Endothelial cell of umbilical vein (primary cell): ENCODE measurements around the gene POLR2J.

Experiments used
- EZH2 ChIP-seq: IDR thresholded peaks from 2 replicates; pipeline ENCODE4 v1.6.1; 2012; ENCODE audit warnings: borderline replicate concordance, low read depth, mild to moderate bottlenecking, moderate library complexity, low read length, inconsistent platforms; ENCODE audit not compliant: severe bottlenecking
- FOS ChIP-seq: IDR thresholded peaks from 2 replicates; pipeline ENCODE4 v1.6.1; 2011; ENCODE audit warnings: mild to moderate bottlenecking, low read length, moderate library complexity, borderline replicate concordance; ENCODE audit not compliant: insufficient read depth
- JUN ChIP-seq: IDR thresholded peaks from 2 replicates; pipeline ENCODE4 v1.6.1; 2011; ENCODE audit warnings: borderline replicate concordance, low read depth; ENCODE audit not compliant: insufficient read length, insufficient read depth
- POLR2A ChIP-seq: IDR thresholded peaks from 2 replicates; pipeline ENCODE4 v1.6.1; 2012; ENCODE audit warnings: low read depth, mild to moderate bottlenecking, control low read depth, low read length
- POLR2AphosphoS5 ChIP-seq: IDR thresholded peaks from 2 replicates; pipeline ENCODE4 v1.6.1; 2012; ENCODE audit warnings: low read depth, mild to moderate bottlenecking, control low read depth, low read length, moderate library complexity; ENCODE audit not compliant: insufficient read depth
- TF ChIP-seq, protein P1 (sequence below), 2 donors: IDR thresholded peaks; 1 replicate in 1 of 2; 2 replicates in 1 of 2; pipeline ENCODE4 v1.5.1; 2011; ENCODE audit warnings: low read length in 2 of 2, mild to moderate bottlenecking in 2 of 2, moderate library complexity in 2 of 2, control low read depth in 1 of 2, inconsistent platforms in 1 of 2, low read depth in 1 of 2; ENCODE audit not compliant: insufficient read depth in 1 of 2; ENCODE audit errors: extremely low read depth in 1 of 2
- TF ChIP-seq, protein P2 (sequence below): IDR thresholded peaks from 2 replicates; pipeline ENCODE4 v1.6.1; 2011; ENCODE audit not compliant: insufficient read depth, insufficient read length

- TF ChIP-seq, protein P1, sequence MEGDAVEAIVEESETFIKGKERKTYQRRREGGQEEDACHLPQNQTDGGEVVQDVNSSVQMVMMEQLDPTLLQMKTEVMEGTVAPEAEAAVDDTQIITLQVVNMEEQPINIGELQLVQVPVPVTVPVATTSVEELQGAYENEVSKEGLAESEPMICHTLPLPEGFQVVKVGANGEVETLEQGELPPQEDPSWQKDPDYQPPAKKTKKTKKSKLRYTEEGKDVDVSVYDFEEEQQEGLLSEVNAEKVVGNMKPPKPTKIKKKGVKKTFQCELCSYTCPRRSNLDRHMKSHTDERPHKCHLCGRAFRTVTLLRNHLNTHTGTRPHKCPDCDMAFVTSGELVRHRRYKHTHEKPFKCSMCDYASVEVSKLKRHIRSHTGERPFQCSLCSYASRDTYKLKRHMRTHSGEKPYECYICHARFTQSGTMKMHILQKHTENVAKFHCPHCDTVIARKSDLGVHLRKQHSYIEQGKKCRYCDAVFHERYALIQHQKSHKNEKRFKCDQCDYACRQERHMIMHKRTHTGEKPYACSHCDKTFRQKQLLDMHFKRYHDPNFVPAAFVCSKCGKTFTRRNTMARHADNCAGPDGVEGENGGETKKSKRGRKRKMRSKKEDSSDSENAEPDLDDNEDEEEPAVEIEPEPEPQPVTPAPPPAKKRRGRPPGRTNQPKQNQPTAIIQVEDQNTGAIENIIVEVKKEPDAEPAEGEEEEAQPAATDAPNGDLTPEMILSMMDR (IDR thresholded peaks at IDR 0.05; ENCODE audit: extremely low read depth in 1 of 2, insufficient read depth in 1 of 2, low read depth in 1 of 2, low read length in 2 of 2) = no peak
- no peak for TF ChIP-seq POLR2A
- TF ChIP-seq EZH2 = no peak
- TF ChIP-seq, protein P2, sequence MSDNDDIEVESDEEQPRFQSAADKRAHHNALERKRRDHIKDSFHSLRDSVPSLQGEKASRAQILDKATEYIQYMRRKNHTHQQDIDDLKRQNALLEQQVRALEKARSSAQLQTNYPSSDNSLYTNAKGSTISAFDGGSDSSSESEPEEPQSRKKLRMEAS = no peak
- no peak for TF ChIP-seq JUN
- no peak for TF ChIP-seq POLR2AphosphoS5
- TF ChIP-seq FOS = no peak
Observed at GRCh38 chr7:102426268-102427018, 52.3 kb downstream of the POLR2J start.
